ENCODE measurements around the gene CEACAM19.
"Not testable (repeated sequence)": the region's sequence is repeated elsewhere in the genome, so short reads cannot be mapped to it uniquely, and the experiment has no call there.

CEACAM19 gene

GRCh38 chr19:44671400-44671799 is at the start of gene CEACAM19:
TSS of gene CEACAM19 (plus strand) at chr19:44671482. CDS start at chr19:44671932, 450 bp downstream.
- no peak for DNase-seq

GRCh38 chr19:44623080-44623479 is 48.2 kb upstream of the CEACAM19 start:
- DNase-seq, result no peak

GRCh38 chr19:44623626-44624025 is 47.7 kb upstream of the CEACAM19 start:
- no peak for DNase-seq

- no peak for DNase-seq
These were observed 46.4 kb upstream of the CEACAM19 start for GRCh38 chr19:44624840-44625354.

GRCh38 chr19:44625637-44626036 is 45.6 kb upstream of the CEACAM19 start:
- DNase-seq, result not testable (repeated sequence)

GRCh38 chr19:44626048-44626624 is 45.1 kb upstream of the CEACAM19 start:
- DNase-seq, result no peak

- no peak for DNase-seq
These were observed 43.7 kb upstream of the CEACAM19 start for GRCh38 chr19:44627631-44628030.

GRCh38 chr19:44628793-44629192 is 42.5 kb upstream of the CEACAM19 start:
- DNase-seq, result no peak

- DNase-seq, result not testable (repeated sequence)
These were observed 39.7 kb upstream of the CEACAM19 start for GRCh38 chr19:44631611-44632010.

GRCh38 chr19:44634058-44634457 is 37.2 kb upstream of the CEACAM19 start:
- DNase-seq, result not testable (repeated sequence)

- no peak for DNase-seq
These were observed 36.5 kb upstream of the CEACAM19 start for GRCh38 chr19:44634785-44635184.

GRCh38 chr19:44635581-44636438 is 35.5 kb upstream of the CEACAM19 start:
- DNase-seq, result no peak

- DNase-seq, result no peak
These were observed 34.6 kb upstream of the CEACAM19 start for GRCh38 chr19:44636439-44637389.

GRCh38 chr19:44637390-44637764 is 33.9 kb upstream of the CEACAM19 start:
- no peak for DNase-seq

GRCh38 chr19:44640518-44640917 is 30.8 kb upstream of the CEACAM19 start:
- no peak for DNase-seq

GRCh38 chr19:44641501-44642265 is 29.6 kb upstream of the CEACAM19 start:
- DNase-seq, result no peak

GRCh38 chr19:44642377-44642776 is 28.9 kb upstream of the CEACAM19 start:
- DNase-seq, result no peak

- peak; percentile 34 to 40 for DNase-seq
These were observed 27.5 kb upstream of the CEACAM19 start, which contains the start of gene PVR for GRCh38 chr19:44643605-44644401. TSS of gene PVR (plus strand) at chr19:44643910. CDS start at chr19:44644097, 187 bp downstream.

- DNase-seq, result no peak
These were observed 26.8 kb upstream of the CEACAM19 start for GRCh38 chr19:44644402-44645016.

- no peak for DNase-seq
These were observed 25.8 kb upstream of the CEACAM19 start for GRCh38 chr19:44645407-44646048.

Data from stimulated activated CD4-positive, alpha-beta T cell treated with anti-CD3 and anti-CD28 coated beads, Interleukin-2, amount 100 ng/mL, for 48 hours (primary cell).